HG02840 (cell line): ENCODE measurements around the gene GRK5.

ENCODE experiments used
- ATAC-seq: cut with Tn5 transposase; IDR thresholded peaks from one replicate; pipeline ENCODE4 v1.9.1; 2021; ENCODE audit warnings: mild to moderate bottlenecking, moderate library complexity, moderate number of reproducible peaks; ENCODE audit not compliant: unreplicated experiment, low FRiP score

GRK5 gene

DNA sequence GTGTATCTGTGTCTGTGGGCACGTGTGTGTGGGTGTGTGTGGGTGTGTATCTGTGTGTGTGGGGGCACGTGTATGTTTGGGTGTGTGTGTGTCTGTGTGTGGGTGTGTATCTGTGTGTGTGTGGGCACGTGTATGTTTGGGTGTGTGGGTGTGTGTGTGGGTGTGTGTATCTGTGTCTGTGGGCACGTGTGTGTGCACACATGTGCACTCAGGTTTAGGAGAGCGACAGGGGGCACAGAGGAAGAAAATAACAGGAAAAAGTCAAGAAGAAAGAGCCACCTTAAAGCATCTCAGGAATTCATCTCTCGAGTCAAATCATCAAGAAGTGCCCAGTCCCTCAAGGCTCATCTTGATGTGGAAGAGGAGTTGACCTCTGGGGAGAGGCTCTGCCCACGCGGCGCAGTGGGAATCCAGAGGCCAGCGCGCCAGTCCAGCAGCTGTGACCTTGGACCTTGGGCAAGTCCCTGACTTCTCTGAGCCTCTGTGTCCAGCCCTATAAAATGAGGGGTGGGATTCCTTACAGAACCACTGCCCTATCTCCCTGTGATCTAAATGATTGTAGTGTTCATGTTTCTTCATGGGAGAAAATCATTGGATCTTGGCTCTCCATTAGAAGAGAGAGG is 187.4 kb downstream of the GRK5 start:
- no peak for ATAC-seq

DNA sequence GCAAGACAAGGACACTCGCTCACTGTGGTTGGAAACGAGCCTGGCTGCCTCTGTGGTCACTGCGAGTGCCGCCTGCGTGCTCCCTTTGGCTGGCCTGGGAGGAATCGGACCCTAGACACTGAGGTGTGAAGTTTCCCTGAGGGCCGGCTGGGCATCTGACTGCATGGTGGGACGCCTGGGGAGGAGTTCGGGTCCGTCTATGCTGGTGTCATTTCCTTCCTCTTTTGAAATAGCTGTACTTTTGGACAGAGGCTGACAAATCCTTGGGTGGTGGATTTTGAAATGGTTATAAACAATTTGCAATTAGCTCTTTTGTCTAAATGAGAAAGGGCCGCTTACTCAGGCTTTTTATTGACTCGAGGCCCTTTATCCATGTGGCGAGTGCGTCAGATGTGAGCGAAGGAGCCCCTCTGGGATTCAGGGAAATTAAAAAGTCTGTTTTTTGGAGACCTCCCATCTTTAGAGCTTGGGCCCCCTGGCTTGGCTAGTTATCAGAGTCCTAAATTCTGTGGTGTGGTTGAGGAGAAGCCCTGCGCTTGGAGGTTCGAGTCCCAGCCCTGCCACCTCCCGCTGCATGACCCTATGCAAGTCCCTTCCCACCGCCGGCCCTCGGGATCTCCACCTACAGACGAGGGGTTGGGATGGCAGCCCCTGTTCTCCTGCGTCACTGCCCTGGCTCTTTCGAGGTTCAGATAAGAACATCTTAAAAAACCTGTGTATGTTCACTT is 188.1 kb downstream of the GRK5 start:
- ATAC-seq = no peak

DNA sequence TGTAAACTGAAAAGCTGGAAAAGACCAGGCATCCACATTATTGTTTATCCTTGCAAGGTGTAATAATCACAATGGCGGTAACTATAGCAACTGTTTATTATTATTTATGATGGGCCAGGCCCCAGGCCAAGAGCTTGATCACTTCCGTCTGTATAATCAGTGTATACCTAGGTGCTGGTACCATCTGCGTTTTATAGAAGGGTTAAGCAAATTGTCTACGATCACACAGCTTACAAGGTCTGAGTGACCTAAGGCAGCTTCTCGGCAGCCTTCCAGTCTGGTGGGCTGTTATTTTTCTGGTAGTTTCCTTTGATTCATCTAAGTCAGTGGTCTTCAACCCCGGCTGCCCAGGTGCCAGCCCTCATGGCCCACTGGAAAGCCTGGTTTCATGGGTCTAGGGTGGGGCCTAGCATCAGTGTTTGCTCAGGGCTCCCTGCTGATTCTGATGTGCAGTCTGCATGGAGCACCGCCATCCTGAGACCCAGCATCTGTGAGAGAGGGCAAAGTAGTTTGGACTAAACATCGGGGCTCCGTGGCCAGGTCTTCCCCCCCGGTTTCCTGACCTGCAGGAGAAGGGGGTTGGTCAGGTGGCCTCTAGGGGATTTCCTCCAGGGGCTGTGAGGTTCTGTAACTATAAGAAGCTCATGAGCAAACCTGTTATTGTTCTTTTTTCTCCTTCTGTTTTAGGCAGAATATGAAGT is 188.8 kb downstream of the GRK5 start:
- no peak for ATAC-seq

DNA sequence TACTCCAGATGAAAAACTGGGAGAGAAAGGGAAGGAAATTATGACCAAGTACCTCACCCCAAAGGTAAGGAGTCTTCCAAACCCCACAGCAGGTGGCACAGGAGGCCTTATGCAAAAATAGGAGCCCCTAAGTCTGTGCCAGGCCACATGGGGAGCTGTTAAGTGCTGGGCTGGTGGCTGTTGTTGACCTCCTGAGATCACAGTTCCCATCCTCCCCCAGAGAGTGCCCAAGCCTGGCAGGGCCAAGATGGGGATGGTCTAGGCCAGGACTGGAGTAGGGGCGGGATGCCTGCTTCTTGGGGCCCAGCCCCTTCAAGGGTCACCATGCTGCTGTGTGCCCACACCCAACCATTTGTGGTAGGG is 189.3 kb downstream of the GRK5 start:
- ATAC-seq = no peak

DNA sequence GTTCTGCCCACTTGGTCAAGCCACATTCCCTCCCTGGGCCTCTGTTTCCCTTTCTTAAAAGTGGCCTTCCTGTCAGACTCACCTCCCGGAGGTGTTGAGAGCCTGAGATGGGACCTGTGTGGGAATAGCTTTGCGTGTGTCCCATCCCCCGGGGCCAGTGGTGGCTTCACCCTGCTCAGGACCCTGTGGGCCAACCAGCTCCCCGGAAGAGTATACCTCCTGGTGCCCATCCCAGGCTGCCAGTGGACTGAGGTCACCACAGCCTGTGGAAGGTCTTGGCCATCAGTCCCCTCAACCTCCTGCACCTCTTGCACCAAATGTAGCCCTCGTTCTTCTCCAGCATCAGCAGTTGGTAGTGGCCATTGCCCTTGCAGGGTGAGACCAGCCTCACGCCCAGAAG is 190.0 kb downstream of the GRK5 start:
- no peak for ATAC-seq

DNA sequence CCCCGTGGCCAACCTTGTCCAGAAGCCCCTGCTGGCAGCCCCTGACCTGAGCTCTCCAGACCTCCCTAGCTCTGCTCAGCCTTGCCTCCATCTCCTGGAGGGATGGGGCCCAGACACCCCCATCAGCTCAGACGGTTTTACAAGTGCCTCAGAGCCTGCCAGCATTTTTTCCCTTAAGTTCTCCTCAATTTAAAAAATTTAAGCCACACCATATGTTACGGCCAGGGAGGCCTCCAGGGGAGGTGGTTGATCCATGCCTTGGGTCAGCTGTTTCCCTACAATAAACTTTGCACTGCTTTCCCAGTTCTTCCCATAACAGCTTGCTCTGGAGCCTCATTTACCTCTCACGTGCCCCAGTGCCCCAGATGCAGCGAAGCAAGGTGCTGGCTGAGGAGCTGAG is 191.6 kb downstream of the GRK5 start:
- ATAC-seq = no peak

DNA sequence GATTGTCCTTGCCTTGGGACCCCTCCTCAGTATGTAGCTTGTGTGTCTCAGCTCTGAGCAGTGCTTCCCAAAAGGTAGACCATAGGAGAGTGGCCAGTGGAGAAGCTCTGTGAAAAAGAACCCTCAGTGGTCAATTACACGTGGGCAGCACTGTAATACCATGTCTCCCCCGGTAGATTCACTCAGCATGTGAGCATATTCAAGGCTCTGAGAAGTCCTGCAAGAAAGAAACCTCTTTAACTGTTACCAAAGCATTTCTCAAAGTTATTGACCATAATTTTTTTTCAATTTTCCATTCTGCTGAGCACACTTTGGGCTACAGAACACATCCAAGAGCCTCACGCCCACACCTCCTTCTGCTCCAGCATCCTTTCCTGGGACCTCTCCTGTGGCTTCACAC is 192.1 kb downstream of the GRK5 start:
- no peak for ATAC-seq

DNA sequence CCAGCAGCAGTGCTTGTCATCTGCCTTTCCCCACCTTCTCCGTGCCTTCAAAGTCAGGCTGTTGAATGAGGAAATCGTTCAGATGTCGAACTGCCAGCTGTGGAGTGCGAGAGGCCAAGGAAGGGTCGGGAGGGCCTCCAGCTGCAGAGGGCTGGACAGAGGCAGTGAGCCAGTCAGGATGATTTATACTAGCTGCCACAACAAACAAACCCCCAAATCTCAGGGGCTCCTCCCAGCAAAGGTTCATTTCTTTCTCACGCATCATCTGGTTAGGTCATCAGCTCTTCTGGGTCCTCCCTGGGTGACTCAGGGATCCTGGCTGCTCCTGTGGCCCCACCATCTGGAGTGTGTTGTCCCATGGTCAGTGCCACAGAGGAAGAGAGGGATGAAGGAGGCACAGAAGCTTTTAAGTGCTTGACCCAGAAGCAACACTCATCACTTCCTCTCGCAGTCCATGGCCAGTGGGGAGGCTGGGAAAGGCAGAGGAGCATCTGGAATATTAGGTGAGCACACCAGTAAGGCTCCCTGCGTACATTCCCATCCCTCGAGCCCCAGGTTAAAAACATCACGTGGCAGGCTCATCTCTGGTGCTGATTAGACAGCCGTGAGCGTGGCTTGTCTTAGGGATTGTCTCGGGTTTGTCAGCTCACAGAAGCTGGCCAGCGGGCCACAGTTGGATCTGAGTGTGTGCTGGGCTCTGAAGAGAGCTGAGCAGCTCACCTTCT is 194.5 kb downstream of the GRK5 start:
- no peak for ATAC-seq

DNA sequence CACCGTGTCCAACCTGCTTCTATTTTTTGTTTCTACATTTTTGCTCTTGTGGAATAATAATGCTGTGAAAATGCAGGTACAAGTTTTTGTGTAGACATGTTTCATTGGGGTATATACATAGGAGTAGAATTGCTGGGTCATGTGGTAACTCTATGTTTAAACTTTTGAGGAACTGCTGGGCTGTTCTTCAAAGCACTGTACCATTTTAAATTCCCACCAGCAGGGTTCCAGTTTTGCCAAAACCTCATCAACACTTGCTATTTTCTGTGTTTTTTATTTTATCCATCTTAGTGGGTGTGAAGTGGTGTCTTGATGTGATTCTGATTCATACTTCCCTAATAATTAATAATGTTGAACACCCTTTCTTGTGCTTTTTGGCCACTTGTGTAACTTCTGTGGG is 196.6 kb downstream of the GRK5 start:
- ATAC-seq = no peak

DNA sequence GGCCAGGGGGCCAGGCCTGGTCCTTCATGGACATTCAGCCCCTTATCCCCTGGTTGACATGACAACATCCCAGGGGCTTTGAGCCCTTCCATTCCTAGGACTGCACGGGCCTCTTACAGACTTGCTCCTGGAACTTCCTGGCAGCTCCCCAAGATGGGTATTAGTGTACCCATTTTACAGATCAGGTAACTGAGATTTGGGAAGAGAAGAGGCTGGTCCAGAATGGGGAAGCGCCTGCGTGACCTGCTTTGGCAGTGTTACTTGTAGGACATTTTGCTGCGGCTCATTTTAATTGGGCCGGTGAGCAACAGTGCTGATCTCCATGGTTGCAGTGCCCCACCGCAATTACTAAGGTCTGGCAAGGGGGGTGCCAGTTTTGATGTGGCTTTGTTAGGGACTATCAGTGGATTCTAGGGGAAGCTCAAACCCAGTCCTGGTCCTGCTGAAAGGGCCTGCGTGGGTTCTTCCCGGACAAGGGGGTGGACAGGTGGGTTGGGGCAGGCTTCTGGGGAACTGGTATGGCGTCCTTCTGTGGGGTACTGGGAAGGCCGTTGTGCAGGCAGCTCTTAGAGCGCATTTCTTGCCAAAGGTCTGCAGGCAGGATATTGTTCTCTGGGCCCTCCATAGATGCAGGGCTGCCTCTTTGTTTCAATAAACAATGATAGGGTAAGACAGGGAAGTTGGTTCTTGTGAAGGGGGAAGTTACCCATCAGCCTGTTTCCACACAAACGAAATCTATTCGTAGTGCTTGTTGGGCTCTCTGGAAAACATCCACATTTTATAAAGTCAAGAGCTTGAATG is 197.5 kb downstream of the GRK5 start:
- no peak for ATAC-seq

DNA sequence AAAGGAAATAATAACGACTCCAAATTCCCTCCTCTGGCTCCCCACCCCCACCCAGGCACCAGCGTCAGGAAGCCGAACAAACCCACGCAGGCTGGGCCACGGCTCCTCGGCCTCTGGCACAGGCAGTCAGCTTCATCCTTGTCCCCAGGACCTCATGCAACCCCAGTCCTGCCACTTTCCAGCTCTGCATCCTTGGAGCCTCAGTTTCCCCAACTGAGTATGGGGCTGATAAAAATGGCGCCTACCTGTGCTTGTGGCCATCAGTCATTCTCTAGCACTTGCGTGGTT is 198.1 kb downstream of the GRK5 start:
- no peak for ATAC-seq

DNA sequence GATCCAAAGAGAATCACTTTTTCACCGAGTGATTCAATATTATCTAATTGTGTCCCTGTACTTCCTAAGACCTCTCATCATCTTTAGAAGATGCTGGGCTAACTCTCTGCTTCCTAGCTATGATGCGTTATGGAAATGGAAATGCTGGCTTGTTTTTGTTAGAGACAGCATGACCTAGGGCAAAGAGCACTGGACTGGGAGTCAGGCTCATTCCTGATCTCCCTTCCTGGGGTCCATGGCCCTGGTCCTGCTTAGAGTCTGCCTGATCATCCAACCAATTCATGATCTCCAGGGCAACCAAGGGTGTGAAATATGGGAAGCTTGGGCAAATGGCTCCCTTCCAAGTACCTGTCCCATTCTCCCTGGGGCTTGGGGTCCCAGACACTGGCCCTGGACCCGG is 198.8 kb downstream of the GRK5 start:
- no peak for ATAC-seq

DNA sequence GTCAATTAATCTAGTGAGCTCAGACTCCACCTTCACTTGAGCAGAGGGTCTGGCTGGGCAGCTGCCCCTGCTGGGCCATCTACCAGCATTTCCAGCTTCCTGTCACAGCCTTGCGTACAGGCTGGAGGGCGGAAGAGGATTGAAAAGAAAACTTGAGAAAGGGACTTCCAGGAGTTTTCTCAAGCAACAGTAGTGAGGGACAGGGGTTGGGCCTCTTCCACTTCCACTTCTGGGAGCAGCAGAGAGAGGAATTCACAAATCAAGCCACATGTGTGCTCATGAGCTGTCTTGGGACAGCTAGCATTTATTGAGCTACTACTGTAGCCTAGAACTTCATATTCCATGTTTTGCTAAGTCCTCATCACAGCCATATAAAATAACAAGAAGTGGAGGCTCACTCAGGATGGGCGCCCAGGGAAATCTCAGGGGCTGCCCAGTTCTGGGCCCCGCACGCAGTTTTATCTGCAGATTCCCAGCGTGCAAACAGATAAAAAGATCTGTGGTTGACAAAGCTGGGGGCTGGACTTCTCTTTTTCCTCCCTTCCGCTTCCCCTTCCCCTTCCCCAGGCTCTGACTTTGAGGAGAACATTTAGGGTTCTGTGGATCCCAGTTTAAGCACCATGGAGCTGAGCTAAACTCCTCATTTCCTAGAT is 199.4 kb downstream of the GRK5 start:
- no peak for ATAC-seq

DNA sequence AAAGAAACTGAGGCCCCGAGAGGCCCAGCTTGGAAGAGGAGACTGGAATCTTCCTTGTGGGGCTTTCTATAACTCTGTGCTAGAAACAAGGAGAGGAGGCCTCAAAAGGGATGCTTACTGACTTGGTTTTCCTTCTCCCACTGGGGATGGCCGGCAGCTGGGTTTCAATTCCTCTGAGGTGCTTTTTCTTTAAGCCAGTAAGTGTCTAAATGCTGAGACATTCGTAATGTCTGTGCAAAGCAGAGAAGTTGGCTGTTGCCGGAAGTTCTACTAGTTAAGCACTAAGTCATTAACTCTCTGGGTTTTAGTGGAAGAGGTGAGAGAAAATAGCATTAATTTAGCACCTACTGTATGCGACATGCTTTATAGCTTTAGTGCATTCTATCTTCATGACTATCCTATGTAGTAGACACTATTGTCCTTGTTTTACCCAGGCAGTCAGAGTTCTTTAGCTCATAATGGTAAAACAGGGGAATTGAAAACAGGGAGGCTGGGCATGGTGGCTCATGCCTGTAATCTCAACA is 199.9 kb downstream of the GRK5 start:
- no peak for ATAC-seq

DNA sequence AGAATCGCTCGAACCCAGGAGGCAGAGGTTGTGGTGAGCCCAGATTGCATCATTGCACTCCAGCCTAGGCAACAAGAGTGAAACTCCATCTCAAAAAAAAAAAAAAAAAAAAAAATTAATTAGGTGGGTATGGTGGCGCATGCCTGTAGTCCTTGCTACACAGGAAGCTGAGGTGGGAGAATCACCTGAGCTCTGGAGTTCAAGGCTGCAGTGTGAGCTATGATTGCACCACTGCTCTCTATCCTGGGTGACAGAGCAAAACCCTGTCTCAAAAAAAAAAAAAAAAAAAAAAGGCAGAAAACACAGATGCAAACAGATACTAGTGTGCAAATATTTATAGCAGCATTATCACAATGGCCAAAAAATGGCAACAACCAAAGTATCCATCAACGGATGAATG is 200.7 kb downstream of the GRK5 start:
- ATAC-seq = no peak

DNA sequence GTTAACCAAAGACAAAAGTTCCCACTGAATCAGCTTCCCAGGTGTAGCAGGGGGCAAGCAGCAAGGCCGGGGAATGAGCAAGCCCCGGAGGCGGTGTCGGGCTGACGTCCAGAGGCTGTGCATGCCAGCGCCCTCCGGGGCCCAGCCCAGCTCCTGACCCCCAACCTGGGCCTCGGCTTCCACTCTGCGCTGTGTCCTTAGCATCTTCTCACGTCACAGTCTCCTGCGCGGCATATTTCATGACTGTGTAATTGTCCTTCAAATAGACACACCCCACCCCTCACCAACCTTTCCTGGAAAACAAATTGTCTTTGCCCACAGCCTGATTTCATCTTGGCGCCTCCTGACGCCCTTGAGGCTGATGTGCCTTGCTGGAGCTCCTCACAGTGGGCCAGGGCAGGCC is 201.6 kb downstream of the GRK5 start:
- ATAC-seq = no peak

DNA sequence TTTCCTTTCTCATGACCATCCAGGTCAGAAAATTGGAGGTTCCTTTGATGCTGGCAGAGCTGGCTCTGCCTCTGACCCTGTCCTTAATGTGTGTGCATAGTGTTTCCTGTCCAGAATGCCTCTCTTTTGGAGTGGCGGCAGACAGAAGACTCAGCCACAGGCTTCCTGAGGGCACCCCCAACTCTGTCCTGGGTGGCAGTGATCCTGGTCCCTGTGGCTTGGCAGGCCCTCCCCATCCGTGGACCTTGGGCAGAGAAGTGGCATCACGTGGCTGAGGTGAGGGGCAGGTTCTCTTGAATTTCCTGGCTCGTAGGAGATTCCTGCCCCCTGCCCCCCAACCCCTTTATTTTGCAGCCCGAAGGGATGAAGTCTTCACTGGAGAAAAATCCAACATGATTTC is 202.0 kb downstream of the GRK5 start:
- ATAC-seq = no peak

DNA sequence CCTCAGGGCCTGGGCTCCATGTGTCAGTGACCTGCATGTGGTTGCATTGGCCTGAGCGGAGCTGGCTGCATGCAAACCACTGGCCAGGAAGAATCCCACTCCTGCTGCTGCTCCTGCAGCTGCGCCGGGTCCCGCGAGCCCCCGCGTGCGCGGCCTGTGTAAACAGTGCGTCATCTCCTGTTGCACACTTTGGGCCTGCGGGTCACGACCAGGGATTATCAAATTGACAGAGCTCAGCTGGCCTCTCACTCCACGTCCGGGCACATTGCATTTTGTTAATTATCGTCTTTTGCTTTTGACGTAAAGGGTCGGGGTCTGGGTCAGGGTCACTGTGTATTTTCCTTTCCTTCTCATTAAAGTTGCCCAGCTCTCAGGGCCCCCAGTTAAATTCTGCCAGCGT is 202.5 kb downstream of the GRK5 start:
- ATAC-seq = no peak

DNA sequence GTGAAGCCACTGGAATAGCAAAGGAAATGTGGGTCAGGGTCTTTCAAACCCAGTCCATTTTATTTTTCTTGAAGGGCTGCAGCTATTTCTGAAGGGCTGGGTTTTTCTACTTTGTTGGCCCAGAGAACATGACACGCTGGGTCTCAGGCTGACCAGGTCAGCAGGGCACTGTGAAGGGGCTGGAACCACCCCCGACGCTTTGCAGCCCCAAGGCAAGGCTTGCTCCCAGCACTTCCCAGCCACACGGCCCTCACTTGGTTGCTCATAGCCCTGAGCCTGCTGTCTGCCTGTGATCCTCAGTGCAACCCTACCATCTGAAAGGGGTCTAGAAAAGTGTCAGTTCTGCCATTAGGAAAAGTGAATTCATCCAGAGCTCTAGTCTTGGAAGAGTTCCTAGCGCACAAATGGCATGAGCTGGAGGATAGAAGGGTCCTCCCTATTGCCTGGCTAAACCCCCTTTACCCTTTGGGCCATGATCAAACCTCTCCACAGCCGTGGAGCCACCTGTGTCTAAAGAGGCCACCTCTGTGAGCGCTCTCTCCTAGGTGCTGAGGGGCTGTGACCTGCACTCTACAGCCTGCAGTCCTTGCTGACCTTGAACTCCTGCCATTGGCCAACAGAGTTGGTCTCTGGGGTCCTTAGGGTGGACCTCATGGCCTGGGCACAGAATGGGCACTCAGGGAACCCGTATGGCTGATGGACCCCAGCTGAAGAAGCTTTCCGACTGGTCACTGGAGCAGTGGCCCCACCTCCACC is 203.2 kb downstream of the GRK5 start:
- no peak for ATAC-seq
